Measurements from ENCODE around the gene OSBPL3. TPM values are rescaled to one million over a fixed set of nuclear protein-coding genes. Genes with fewer than 3 reads are reported as not detected.

The OSBPL3 gene
- total and polyA plus RNA-seq, 10 donors = 10.3 to 33.9 (median 26.8) TPM

GRCh38 chr7:24922099-24922773 lies 57.7 kb downstream of the OSBPL3 start:
- DNase-seq = no peak
- no peak overlapping the region for H3K4me3 ChIP-seq
- intact Hi-C loops (cut with DNase I; ENCODE audit: low total_unique reads) = no loop called here
- H3K27me3 ChIP-seq (replicated peaks in 1 of 7) = no peaks in the 10 kb centered on the region
- TF ChIP-seq, protein P1, sequence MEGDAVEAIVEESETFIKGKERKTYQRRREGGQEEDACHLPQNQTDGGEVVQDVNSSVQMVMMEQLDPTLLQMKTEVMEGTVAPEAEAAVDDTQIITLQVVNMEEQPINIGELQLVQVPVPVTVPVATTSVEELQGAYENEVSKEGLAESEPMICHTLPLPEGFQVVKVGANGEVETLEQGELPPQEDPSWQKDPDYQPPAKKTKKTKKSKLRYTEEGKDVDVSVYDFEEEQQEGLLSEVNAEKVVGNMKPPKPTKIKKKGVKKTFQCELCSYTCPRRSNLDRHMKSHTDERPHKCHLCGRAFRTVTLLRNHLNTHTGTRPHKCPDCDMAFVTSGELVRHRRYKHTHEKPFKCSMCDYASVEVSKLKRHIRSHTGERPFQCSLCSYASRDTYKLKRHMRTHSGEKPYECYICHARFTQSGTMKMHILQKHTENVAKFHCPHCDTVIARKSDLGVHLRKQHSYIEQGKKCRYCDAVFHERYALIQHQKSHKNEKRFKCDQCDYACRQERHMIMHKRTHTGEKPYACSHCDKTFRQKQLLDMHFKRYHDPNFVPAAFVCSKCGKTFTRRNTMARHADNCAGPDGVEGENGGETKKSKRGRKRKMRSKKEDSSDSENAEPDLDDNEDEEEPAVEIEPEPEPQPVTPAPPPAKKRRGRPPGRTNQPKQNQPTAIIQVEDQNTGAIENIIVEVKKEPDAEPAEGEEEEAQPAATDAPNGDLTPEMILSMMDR (IDR thresholded peaks at IDR 0.05 in 8 of 11, conservative IDR thresholded peaks at IDR 0.05 in 3 of 11) = no peak
- TF ChIP-seq POLR2A (IDR thresholded peaks at IDR 0.05) (no peak), POLR2AphosphoS5 (IDR thresholded peaks at IDR 0.05) (no peak)
- 80 to 87% (median 84%) methylated on average over 5 of the region's 5 CpGs for WGBS, 5 donors
- peaks cover 0 to 25% (median 22%) of the 10 kb centered on the region in 6 donors for H3K4me1 ChIP-seq
- H3K27ac ChIP-seq = no peak overlapping the region
- no peaks in the 10 kb centered on the region for H3K36me3 ChIP-seq
- H3K9me3 ChIP-seq = no peaks in the 10 kb centered on the region

DNA sequence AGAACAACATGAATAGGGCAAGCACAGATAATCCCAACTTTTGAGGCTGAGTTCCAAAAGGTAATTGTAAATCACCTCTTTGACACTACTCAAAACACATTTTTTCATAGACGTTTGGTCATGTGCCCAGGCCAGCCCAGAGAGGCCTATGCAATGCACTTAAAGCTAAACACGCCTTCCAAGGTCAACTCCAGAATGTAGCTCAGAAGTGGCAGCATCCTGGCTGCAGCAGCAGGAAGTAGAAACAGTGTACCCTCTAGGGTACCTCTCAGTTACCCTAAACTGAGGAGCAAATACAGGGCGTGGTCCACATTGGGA lies 58.7 kb downstream of the OSBPL3 start:
- intact Hi-C loops (cut with DNase I; ENCODE audit: low total_unique reads) = no loop called here
- H3K27ac ChIP-seq = no peak overlapping the region

GRCh38 chr7:24920451-24921361 lies 59.3 kb downstream of the OSBPL3 start:
- no peaks in the 10 kb centered on the region for H3K36me3 ChIP-seq
- WGBS, 5 donors = 37 to 52% (median 45%) methylated on average over 3 of the region's 3 CpGs
- H3K27me3 ChIP-seq (replicated peaks in 1 of 7) = no peaks in the 10 kb centered on the region
- no peak for DNase-seq
- TF ChIP-seq, protein P1 (IDR thresholded peaks at IDR 0.05 in 8 of 11, conservative IDR thresholded peaks at IDR 0.05 in 3 of 11) = no peak
- TF ChIP-seq POLR2A (IDR thresholded peaks at IDR 0.05) = no peak
- no peak for TF ChIP-seq POLR2AphosphoS5 (IDR thresholded peaks at IDR 0.05)
- H3K4me3 ChIP-seq = no peak overlapping the region
- no peaks in the 10 kb centered on the region for H3K9me3 ChIP-seq
- H3K27ac ChIP-seq = no peak overlapping the region
- peaks cover 0 to 25% (median 22%) of the 10 kb centered on the region in 6 donors for H3K4me1 ChIP-seq
- intact Hi-C loops (cut with DNase I; ENCODE audit: low total_unique reads) = no loop called here

More for the DNA sequence above, 58.7 kb downstream of the OSBPL3 start:
- no peaks in the 10 kb centered on the region for H3K27me3 ChIP-seq (replicated peaks in 1 of 7)
- H3K9me3 ChIP-seq = no peaks in the 10 kb centered on the region
- 49 to 61% (median 59%) methylated on average over 3 of the region's 3 CpGs for WGBS, 5 donors
- H3K4me1 ChIP-seq = peaks cover 0 to 25% (median 22%) of the 10 kb centered on the region in 6 donors
- DNase-seq = no peak
- H3K4me3 ChIP-seq = no peak overlapping the region
- H3K36me3 ChIP-seq = no peaks in the 10 kb centered on the region
- TF ChIP-seq, protein P1 (IDR thresholded peaks at IDR 0.05 in 8 of 11, conservative IDR thresholded peaks at IDR 0.05 in 3 of 11) = no peak
- TF ChIP-seq POLR2AphosphoS5 (IDR thresholded peaks at IDR 0.05) = no peak
- no peak for TF ChIP-seq POLR2A (IDR thresholded peaks at IDR 0.05)
